Measurements from ENCODE around the gene ADAM11. TPM values are rescaled to one million over a fixed set of nuclear protein-coding genes. Genes with fewer than 3 reads are reported as not detected.

Gene ADAM11
- total RNA-seq, 2 experiments from 2014 or later, result 0.28 to 0.43 TPM

- POLR2A ChIA-PET, result no interaction called here
Measured at GRCh38 chr17:44761932-44762810, 3.4 kb downstream of the ADAM11 start.

DNA sequence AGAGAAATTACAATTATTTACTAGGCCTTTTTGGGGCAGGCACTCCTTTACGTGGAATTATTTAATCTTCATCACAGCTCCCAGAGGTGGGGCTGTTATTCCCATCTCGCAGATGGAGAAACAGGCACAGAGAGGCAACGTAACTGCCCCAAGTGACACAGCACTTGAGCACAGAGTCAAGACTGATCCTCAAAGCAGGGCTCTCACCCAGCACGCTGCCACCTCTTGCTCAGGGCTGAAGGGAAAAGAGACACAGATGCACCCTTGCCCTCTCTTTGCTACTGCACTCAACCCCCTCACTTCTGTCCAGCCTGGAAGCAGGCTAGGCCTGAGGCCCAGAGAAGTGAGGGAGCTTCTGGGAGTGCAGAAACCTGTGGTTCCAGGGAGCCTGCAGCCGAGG, 4.4 kb downstream of the ADAM11 start:
- H3K9me3 Mint-ChIP-seq, result no peaks in the 10 kb centered on the region
- DNase-seq, result no peak
- POLR2A ChIA-PET, result no interaction called here
- peaks cover 4% of the 10 kb centered on the region for H3K4me1 Mint-ChIP-seq
- H3K36me3 Mint-ChIP-seq (ENCODE audit: low read depth), result no peaks in the 10 kb centered on the region
- no peak overlapping the region for H3K27ac Mint-ChIP-seq
- H3K4me3 Mint-ChIP-seq, result no peak overlapping the region
- peaks cover 20% of the 10 kb centered on the region for H3K27me3 Mint-ChIP-seq
- CTCF ChIA-PET, result interaction anchor here (1.0 to 2.6 kb wide), 2 partner anchors 12 to 16 kb away, joined by 4 to 7 read pairs; no protein-coding TSS in a partner anchor

More at GRCh38 chr17:44761932-44762810, 3.4 kb downstream of the ADAM11 start:
- H3K27ac Mint-ChIP-seq, result no peak overlapping the region
- H3K27me3 Mint-ChIP-seq, result peaks cover 30% of the 10 kb centered on the region
- DNase-seq, result no peak
- H3K4me3 Mint-ChIP-seq, result no peak overlapping the region
- peaks cover 2% of the 10 kb centered on the region for H3K4me1 Mint-ChIP-seq
- CTCF ChIA-PET, result interaction anchor here (0.6 to 2.6 kb wide), 3 partner anchors 13 to 17 kb away, joined by 4 to 7 read pairs (median 4); no protein-coding TSS in a partner anchor
- H3K9me3 Mint-ChIP-seq, result no peaks in the 10 kb centered on the region
- H3K36me3 Mint-ChIP-seq (ENCODE audit: low read depth), result no peaks in the 10 kb centered on the region

- no peak for DNase-seq
- Mint-ChIP-seq H3K4me1 (peaks cover 10% of the 10 kb centered on the region), H3K27me3 (peaks cover 10% of the 10 kb centered on the region), H3K9me3 (no peaks in the 10 kb centered on the region), H3K4me3 (no peak overlapping the region), H3K27ac (no peak overlapping the region), H3K36me3 (ENCODE audit: low read depth) (no peaks in the 10 kb centered on the region)
- ChIA-PET POLR2A (interaction anchor here (0.6 kb wide), 1 partner anchor 389 kb away, joined by 3 read pairs; no protein-coding TSS in a partner anchor), CTCF (no interaction called here)
Measured at GRCh38 chr17:44765965-44766364, 7.2 kb downstream of the ADAM11 start.

- CTCF ChIA-PET, result no interaction called here
- no peak overlapping the region for H3K4me3 Mint-ChIP-seq
- H3K36me3 Mint-ChIP-seq (ENCODE audit: low read depth), result no peaks in the 10 kb centered on the region
- POLR2A ChIA-PET, result interaction anchor here (0.6 kb wide), 1 partner anchor 389 kb away, joined by 3 read pairs; no protein-coding TSS in a partner anchor
- peaks cover 5% of the 10 kb centered on the region for H3K27me3 Mint-ChIP-seq
- H3K9me3 Mint-ChIP-seq, result no peaks in the 10 kb centered on the region
- peaks cover 10% of the 10 kb centered on the region for H3K4me1 Mint-ChIP-seq
- H3K27ac Mint-ChIP-seq, result no peak overlapping the region
- DNase-seq, result no peak
Measured at GRCh38 chr17:44766409-44767038, 7.7 kb downstream of the ADAM11 start.

- H3K9me3 Mint-ChIP-seq, result no peaks in the 10 kb centered on the region
Measured at GRCh38 chr17:44767493-44767892, 8.7 kb downstream of the ADAM11 start.

DNA sequence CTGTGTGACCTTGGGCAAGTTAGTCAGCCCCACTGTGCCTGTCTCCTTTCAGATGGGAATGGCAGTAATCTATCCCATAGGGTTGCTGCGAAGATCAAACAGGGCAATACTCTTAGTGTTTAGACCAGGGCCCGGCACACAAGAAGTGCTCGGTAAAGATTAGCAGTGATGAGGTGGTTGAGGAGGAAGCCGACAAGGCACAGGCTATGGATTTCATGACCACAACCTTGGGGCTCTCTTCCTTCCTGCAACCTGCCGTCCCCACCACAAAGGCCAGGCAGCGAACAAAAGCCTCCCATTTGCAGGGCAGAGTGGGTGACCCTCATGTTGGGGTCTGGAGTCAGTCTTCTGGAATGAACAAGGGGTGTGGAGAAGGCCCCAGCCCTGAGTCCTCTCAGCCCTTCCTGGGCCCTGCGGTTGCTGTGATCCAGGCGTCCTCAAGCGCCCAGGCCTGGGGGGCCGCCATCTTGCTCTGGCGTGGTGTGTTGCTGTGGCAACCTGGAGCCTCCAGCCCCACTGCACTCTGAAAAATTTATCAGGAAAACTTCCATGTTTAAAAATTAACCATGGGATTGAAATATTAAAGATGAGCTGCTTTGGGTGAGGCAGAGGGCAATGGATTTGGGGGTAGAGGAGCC, 9.8 kb downstream of the ADAM11 start:
- CTCF ChIA-PET, result interaction anchor here (0.6 kb wide), 1 partner anchor 74 kb away, joined by 3 read pairs; no protein-coding TSS in a partner anchor
- Mint-ChIP-seq H3K36me3 (ENCODE audit: low read depth) (no peaks in the 10 kb centered on the region), H3K4me1 (peaks cover 10% of the 10 kb centered on the region), H3K9me3 (no peaks in the 10 kb centered on the region), H3K4me3 (no peak overlapping the region), H3K27me3 (peaks cover 4% of the 10 kb centered on the region), H3K27ac (no peak overlapping the region)
- POLR2A ChIA-PET, result no interaction called here
- DNase-seq, result no peak

More at GRCh38 chr17:44767493-44767892, 8.7 kb downstream of the ADAM11 start:
- Mint-ChIP-seq H3K27me3 (peaks cover 4% of the 10 kb centered on the region), H3K4me1 (peaks cover 10% of the 10 kb centered on the region), H3K4me3 (no peak overlapping the region), H3K36me3 (ENCODE audit: low read depth) (no peaks in the 10 kb centered on the region), H3K27ac (no peak overlapping the region)
- POLR2A ChIA-PET, result no interaction called here
- CTCF ChIA-PET, result no interaction called here
- DNase-seq, result no peak

GRCh38 chr17:44769230-44769629, 10.4 kb downstream of the ADAM11 start:
- ChIA-PET POLR2A (no interaction called here), CTCF (interaction anchor here (1.0 kb wide), 1 partner anchor 96 kb away, joined by 3 read pairs; no protein-coding TSS in a partner anchor)
- Mint-ChIP-seq H3K4me1 (peaks cover 10% of the 10 kb centered on the region), H3K9me3 (no peaks in the 10 kb centered on the region), H3K36me3 (ENCODE audit: low read depth) (no peaks in the 10 kb centered on the region), H3K27ac (no peak overlapping the region), H3K4me3 (no peak overlapping the region), H3K27me3 (peaks cover 4% of the 10 kb centered on the region)
- DNase-seq, result no peak

GRCh38 chr17:44769647-44770084, 10.9 kb downstream of the ADAM11 start:
- H3K36me3 Mint-ChIP-seq (ENCODE audit: low read depth), result no peaks in the 10 kb centered on the region
- CTCF ChIA-PET, result interaction anchor here (1.0 kb wide), 1 partner anchor 95 kb away, joined by 3 read pairs; no protein-coding TSS in a partner anchor
- no peaks in the 10 kb centered on the region for H3K9me3 Mint-ChIP-seq
- H3K27me3 Mint-ChIP-seq, result peaks cover 4% of the 10 kb centered on the region
- DNase-seq, result no peak
- POLR2A ChIA-PET, result no interaction called here
- no peak overlapping the region for H3K4me3 Mint-ChIP-seq
- H3K4me1 Mint-ChIP-seq, result peaks cover 12% of the 10 kb centered on the region
- no peak overlapping the region for H3K27ac Mint-ChIP-seq

DNA sequence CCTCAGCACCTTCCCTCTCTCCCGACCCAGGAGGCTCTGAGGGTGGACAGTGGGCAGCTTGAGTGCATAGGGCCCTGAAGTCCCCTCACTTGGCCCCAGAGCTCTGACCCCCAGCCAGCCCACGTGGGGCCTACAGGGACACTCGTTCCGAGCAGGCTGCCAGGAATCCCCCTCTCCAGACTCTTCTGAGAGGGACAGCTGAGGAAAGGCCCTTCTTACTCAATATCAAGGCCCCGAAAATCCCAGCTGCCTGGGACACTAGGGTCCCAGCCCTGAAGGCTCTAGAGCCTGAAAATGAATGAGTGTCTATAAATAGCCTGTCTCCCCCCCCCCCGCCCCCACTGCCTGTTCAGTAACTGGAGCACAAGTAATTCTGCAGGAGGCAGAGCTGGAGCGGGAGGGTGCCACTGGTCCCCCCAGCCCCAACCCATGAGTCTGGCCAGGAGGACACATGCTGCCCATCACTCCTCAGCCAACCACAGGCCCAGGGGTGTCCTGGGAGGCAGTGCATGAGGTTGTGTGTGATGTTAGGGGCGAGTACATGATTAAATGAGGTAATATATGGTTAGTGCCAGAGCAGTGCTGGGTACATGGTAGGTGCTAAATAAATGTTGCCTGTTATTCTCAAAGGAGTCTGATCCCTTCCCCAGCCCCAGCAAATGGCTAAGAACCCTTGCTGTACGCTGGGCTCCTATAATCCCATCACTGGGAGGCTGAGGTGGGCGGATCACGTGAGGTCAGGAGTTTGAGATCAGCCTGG, 11.6 kb downstream of the ADAM11 start:
- Mint-ChIP-seq H3K4me3 (no peak overlapping the region), H3K9me3 (no peaks in the 10 kb centered on the region), H3K27ac (no peak overlapping the region), H3K36me3 (ENCODE audit: low read depth) (no peaks in the 10 kb centered on the region), H3K27me3 (peaks cover 4% of the 10 kb centered on the region), H3K4me1 (peaks cover 15% of the 10 kb centered on the region)
- ChIA-PET CTCF (interaction anchor here (0.6 to 1.0 kb wide), 2 partner anchors 95 to 113 kb away, joined by 3 read pairs; no protein-coding TSS in a partner anchor), POLR2A (interaction anchor here (0.5 kb wide), 1 partner anchor 1382 kb away, joined by 3 read pairs; no protein-coding TSS in a partner anchor)
- no peak for DNase-seq

GRCh38 chr17:44772308-44773045, 13.7 kb downstream of the ADAM11 start:
- no peaks in the 10 kb centered on the region for H3K9me3 Mint-ChIP-seq
- no peak for DNase-seq
- no peak overlapping the region for H3K27ac Mint-ChIP-seq
- peaks cover 4% of the 10 kb centered on the region for H3K27me3 Mint-ChIP-seq
- CTCF ChIA-PET, result interaction anchor here (1.1 to 11.7 kb wide), 2 partner anchors 93 to 102 kb away, joined by 3 to 144 read pairs; no protein-coding TSS in a partner anchor
- POLR2A ChIA-PET, result no interaction called here
- H3K4me3 Mint-ChIP-seq, result no peak overlapping the region
- no peaks in the 10 kb centered on the region for H3K36me3 Mint-ChIP-seq (ENCODE audit: low read depth)
- H3K4me1 Mint-ChIP-seq, result peaks cover 22% of the 10 kb centered on the region

DNA sequence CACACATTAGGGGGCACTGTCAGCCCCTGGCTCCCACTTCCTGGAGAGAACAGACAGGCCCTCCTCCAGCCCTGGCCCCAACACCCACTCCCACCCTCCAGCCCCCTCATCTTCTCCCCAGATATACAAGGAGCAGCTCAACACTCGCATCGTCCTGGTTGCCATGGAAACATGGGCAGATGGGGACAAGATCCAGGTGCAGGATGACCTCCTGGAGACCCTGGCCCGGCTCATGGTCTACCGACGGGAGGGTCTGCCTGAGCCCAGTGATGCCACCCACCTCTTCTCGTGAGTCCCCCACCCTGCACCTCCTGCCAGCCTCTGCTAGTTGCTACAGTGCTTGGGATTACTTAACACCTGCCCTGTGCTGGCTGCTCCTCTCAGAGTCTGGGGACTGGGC, 14.4 kb downstream of the ADAM11 start:
- CTCF ChIA-PET, result interaction anchor here (11.7 kb wide), 1 partner anchor 93 kb away, joined by 144 read pairs; no protein-coding TSS in a partner anchor

More for the DNA sequence above, 14.4 kb downstream of the ADAM11 start:
- no peaks in the 10 kb centered on the region for H3K9me3 Mint-ChIP-seq
- H3K4me3 Mint-ChIP-seq, result no peak overlapping the region
- peaks cover 19% of the 10 kb centered on the region for H3K4me1 Mint-ChIP-seq
- POLR2A ChIA-PET, result no interaction called here
- H3K36me3 Mint-ChIP-seq (ENCODE audit: low read depth), result no peaks in the 10 kb centered on the region
- peaks cover 8% of the 10 kb centered on the region for H3K27me3 Mint-ChIP-seq
- no peak for DNase-seq
- no peak overlapping the region for H3K27ac Mint-ChIP-seq
